AG08396 (cell line): Measurements from ENCODE around the gene FASN.

Source experiments
- DNase-seq: peaks from one replicate; pipeline ENCODE4 v3.0.0; 2012; ENCODE audit warnings: low spot score, mixed read lengths

Gene FASN

GRCh38 chr17:82055965-82056728 lies 41.9 kb downstream of the FASN start:
- no peak for DNase-seq

- no peak for DNase-seq
Measured at GRCh38 chr17:82055023-82055964, 42.7 kb downstream of the FASN start.

- DNase-seq = no peak
Measured at GRCh38 chr17:82054351-82055022, 43.5 kb downstream of the FASN start.

- no peak for DNase-seq
Measured at GRCh38 chr17:82053556-82054263, 44.3 kb downstream of the FASN start.

- no peak for DNase-seq
Measured at GRCh38 chr17:82053130-82053529, 44.9 kb downstream of the FASN start.

GRCh38 chr17:82052638-82053059 lies 45.4 kb downstream of the FASN start:
- DNase-seq = no peak

- peak; percentile 92 for DNase-seq
Measured at GRCh38 chr17:82051776-82052637, 46.0 kb downstream of the FASN start, which contains the start of the genes GPS1 and RFNG. Gene GPS1 (plus strand): TSS chr17:82051898. CDS start chr17:82051932, 34 bp downstream. Gene RFNG (minus strand): TSS chr17:82051811. CDS start chr17:82051766, 45 bp downstream.

GRCh38 chr17:82050761-82051641 lies 47.0 kb downstream of the FASN start:
- no peak for DNase-seq

GRCh38 chr17:82050152-82050760 lies 47.8 kb downstream of the FASN start:
- no peak for DNase-seq

GRCh38 chr17:82049521-82049971 lies 48.5 kb downstream of the FASN start:
- no peak for DNase-seq

- no peak for DNase-seq
Measured at GRCh38 chr17:82049106-82049505, 48.9 kb downstream of the FASN start.

- no peak for DNase-seq
Measured at GRCh38 chr17:82048571-82048971, 49.5 kb downstream of the FASN start.

- DNase-seq = no peak
Measured at GRCh38 chr17:82047914-82048570, 50.0 kb downstream of the FASN start.

- DNase-seq = no peak
Measured at GRCh38 chr17:82047379-82047778, 50.7 kb downstream of the FASN start.

GRCh38 chr17:82046903-82047302 lies 51.1 kb downstream of the FASN start:
- no peak for DNase-seq

GRCh38 chr17:82045936-82046484 lies 52.0 kb downstream of the FASN start:
- DNase-seq = no peak

- no peak for DNase-seq
Measured at GRCh38 chr17:82043507-82043906, 54.5 kb downstream of the FASN start.

- no peak for DNase-seq
Measured at GRCh38 chr17:82042649-82043048, 55.4 kb downstream of the FASN start.
